HG03460 (cell line): ENCODE measurements around the gene ENOPH1.
A peak's percentile ranks its signal among the peaks of the same experiment; 100 is the strongest.
"Not testable (repeated sequence)": the region's sequence is repeated elsewhere in the genome, so short reads cannot be mapped to it uniquely, and the experiment has no call there.

Experiments
- ATAC-seq: cut with Tn5 transposase; IDR thresholded peaks from one replicate; pipeline ENCODE4 v1.9.1; 2021; ENCODE audit not compliant: unreplicated experiment

Gene ENOPH1

DNA sequence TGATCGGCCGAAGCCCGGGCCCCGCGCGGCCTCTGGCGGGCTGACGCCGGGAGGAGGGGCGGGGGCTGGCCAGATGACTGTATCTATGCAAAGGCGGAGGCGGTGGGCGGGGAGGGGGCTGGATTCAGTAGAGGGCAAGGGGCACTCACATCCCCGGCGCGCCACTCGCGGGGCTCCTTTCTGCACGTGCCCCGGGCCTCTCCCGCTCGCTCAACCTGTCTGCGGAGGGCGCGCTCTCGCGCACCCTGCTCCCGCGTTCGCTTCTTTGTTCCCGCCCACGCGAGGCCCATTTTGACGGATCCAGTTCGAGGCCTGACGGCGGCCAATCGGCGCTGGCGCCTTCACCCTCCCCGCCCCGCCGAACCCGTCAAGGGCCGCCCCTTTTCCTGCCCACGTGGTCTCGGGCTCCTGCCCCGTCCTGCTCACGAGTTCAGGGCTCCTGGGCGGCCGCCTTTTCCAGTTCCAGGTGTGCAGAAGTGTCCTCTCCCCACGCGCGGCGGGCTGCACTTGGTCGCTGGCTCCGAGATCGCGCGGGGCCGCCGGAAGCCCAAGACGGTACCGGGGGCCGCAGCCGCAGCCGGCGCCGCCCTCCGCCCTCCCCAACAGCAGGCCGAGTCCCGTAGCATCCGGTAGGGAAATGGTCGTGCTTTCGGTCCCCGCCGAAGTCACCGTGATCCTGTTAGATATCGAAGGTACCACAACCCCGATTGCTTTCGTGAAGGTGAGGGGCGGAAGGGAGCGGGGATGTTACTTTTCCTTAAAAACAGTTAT is at the start of gene ENOPH1, which contains the start of gene HNRNPDL:
TSS of gene ENOPH1 (plus strand) at position 398 of the 771 bp plus-strand sequence. CDS start at position 638, 240 bp downstream.
TSS of gene HNRNPDL (minus strand) at position 270 of the 771 bp plus-strand sequence. CDS start 772 bp downstream, outside the sequence.
- ATAC-seq, result peak; percentile 68

DNA sequence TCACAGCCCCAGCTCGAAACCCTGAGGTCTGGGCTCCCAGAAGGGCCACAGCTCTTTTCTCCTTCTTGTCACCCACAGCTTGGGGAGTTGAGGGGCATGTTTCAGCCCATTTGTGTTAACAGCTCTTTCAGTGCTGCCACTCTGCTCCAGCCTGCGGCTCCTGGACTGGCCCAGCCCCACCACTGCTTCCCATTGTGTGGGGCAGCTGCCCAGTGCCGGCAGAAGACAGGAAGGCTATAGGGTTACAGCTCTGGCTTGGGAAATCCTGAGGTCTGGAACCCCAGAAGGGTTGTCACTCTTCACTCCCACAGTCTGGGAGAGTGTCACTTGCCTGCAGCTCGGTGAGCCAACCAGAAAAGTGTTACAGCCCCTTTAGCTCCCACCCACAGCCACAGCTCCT is 49.6 kb upstream of the ENOPH1 start:
- no peak for ATAC-seq

DNA sequence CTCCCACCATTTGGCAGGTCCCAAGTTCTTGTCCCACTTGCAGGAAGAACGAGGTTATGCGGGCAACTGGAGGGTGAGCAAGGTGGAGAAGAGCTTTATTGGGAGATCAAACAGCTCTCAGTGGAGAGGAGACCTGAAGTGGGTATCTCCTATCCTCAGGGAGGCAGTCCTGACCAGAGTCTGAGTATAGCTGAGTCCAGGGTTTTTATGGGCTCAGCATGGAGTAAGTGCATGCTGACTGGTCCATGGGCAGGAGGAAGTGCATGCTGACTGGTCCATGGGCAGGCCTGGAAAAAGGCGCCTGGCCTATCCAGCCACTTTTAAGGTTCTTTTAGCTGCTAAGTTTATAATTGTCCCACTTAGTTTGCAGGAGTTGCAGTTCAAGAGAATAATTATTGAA is 49.2 kb upstream of the ENOPH1 start:
- ATAC-seq, result no peak

DNA sequence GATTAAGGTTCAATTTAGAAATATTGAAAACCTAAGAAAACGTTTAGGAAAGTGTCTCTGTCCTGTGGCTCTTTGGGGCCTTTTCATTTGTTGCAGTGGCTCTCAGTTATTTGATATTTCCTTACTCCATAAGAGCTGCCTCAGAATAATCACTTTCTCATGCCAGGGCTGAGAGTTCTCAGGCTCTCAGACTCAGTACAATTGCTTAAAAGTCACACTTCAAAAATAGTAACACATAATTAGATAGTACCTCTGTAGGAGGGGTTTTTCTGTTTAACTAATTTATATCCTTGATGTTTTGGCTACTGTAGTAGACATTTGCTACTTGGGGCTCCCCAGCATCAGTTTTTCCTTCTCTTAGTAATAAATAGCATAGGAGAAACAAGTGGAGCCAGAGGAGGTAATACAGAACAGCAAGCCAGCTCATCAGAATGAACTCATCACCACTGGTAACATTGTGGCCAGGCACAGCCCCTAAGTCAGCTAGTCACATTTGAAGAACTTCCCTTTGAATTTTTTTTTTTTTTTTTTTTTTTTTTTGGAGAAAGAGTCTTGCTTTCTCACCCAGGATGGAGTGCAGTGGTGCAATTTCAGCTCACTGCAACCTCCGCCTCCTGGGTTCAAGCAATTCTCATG is 48.6 kb upstream of the ENOPH1 start:
- no peak for ATAC-seq

DNA sequence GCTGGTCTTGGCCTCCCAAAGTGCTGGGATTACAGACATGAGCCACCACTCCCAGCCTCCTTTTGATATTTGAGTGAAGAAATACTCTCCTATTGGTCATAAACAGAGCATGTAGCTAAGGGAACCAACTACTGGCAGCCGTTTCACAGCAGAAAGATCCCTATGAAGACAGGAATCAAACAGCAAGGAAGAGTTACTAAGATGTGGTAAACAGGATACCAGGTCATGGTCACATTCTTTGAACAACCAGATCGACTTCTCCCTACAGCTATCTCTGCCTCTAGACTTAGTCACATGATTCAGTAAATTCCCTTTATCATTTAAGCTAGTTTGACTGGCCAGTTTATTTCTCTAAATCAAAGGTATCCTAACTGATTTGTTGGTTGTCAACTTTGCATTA is 47.6 kb upstream of the ENOPH1 start:
- no peak for ATAC-seq

DNA sequence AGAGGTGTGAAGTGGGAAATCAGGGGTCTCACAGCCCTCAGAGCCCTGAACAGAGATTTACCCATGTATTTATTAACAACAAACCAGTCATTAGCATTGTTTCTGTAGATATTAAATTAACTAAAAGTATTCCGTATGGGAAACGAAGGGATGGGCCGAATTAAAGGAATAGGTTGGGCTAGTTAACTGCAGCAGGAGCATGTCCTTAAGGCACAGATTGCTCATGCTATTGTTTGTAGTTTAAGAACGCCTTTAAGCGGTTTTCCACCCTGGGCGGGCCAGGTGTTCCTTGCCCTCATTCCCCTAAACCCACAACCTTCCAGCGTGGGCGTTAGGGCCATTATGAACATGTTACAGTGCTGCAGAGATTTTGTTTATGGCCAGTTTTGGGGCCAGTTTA is 44.1 kb upstream of the ENOPH1 start:
- ATAC-seq, result not testable (repeated sequence)

DNA sequence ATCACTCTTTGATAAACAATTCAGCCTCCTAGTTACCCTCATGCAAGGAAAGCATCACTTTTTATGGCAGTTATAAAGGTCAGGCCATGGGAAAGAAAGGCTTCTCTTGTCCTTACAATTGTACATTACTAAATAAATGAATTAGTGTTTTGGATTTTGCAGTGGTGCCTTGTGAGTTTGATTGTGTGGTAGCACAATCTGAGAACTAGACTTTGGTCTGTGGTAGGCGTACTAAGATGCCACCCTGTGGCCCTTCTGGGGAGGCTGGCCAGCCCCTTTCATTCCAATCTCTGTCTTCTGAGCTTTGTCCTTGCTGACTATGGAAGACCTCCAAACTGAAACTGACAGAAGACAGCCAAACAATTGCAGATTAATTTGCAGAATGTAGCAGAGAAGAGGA is 42.0 kb upstream of the ENOPH1 start:
- ATAC-seq, result no peak

DNA sequence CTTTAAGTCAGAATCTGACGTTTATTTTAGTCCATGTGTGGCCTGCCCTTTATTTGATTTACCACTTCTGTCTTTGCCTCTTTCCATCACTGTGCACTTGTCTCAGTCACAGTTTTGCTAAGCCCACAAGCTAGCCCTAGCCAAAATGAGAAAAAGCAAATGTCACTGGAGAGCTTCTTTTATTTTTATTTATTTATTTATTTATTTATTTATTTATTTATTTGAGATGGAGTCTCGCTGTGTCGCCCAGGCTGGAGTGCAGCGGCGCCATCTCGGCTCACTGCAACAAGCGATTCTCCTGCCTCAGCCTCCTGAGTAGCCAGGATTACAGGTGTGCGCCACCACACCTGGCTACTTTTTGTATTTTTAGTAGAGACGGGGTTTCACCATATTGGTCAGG is 40.3 kb upstream of the ENOPH1 start:
- not testable (repeated sequence) for ATAC-seq

DNA sequence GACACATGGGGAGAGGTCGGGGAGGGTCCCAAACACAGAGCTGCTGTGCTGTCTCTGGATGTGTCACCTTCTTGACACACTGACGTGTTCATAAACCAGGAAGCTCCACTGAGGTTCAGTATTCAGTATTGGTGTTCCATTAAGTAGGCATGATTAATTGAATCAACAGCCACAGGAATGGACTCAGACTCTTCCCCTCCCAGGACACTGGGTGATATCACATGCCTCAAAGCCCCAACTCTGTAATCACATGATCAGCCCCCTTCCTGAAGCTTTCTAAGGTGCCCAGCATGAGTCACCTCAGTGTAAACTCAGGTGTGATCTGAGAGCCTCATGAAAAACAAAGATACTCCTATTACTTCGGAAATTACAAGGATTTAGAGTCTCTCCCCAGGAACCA is 35.5 kb upstream of the ENOPH1 start:
- ATAC-seq, result no peak

DNA sequence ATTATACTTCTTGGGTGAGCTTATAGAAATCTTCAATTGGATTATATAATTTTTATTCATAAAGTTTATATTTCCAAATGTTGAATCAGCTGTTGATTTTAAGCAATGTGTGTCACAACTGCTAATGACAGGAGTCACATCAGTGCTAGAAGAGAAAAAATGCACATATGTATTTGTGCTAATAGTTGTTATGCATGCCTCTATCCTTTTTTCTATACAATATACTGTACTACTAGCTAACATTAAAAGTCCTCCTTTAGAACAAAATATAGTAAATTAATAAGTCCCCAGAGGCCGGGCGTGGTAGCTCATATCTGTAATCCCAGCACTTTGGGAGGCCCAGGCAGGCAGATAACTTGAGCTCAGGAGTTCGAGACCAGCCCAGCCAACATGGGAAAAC is 32.9 kb upstream of the ENOPH1 start:
- no peak for ATAC-seq

DNA sequence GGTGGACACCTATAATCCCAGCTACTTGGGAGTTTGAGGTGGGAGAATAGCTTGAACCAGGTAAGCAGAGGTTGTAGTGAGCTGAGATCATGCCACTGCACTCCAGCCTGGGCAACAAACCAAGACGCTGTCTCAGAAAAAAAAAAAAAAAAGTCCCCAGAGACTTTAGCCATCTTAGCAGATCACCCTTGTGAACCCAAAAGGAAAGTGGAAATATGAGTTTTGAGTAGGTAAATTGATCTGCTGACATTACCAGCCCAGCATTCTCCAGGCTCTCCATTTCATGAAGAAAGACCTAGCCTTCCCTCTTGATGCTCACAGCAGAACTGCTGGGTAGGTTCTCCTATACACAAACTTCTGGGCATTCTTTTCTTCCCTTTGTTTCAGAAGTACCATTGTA is 32.1 kb upstream of the ENOPH1 start:
- no peak for ATAC-seq

DNA sequence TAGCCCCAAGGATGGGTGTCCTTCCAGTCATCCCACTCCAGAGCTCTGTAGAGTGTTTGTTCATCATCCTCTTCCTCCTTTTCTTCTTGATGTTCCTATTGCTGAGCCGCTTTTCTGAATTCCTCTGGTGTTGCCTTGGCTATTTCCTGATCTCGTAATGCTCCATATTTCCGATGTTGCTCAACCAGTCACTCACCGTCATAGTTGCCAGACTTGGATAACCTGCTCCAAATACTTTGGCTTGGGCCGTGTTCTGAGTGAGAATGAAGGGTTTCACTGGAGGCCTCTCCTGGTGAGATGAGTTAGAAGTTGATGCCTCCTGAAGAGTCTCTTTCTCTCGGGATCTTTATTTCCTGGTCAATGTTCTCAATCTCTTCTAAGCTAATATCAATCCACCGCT is 28.8 kb upstream of the ENOPH1 start:
- ATAC-seq, result no peak

DNA sequence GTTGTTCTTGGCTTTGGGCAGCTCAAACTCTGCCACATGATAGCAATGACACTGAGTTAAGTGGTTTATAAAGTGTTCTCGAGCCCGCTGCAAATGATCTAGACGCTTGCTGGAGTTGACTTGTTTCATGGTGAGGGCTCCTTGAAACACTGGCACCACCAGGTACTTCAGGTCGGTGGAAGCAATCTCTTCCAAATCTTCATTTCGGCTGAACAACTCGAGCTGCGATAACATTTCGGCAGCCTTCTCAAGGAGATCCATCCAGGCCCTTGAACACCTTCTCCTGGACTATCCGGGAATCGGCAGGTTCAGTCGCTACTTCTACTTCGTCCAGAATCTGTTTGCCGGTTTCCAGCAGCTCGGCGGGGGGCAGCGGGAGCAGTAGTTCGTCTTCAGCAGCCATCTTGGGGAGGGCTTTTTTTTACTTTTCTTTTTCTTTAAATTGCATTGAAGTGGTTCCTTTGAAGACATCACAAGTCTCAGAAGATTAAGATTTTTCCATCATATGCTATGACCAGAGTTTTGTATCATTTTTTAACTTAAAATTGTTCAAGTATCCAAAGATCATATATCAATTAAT is 28.1 kb upstream of the ENOPH1 start:
- no peak for ATAC-seq

DNA sequence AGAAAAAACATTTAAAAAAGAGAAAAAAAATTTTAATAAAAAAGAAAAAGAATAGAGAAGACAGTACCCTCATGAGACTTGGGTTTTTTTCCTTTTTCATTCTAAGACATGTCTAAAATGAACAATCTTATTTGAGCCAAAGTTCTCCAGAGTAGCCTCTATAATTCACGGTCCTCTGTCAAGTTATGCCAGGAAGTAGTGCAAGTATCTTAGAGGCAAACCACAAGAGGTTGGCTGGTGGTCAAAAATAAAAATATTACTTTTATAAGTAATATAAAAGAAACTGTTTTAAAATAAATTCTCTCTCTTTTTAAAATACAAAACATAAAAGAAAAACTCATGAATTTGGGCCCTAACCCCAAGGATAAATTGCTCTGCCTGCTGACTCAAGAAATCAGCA is 26.7 kb upstream of the ENOPH1 start:
- ATAC-seq, result no peak

DNA sequence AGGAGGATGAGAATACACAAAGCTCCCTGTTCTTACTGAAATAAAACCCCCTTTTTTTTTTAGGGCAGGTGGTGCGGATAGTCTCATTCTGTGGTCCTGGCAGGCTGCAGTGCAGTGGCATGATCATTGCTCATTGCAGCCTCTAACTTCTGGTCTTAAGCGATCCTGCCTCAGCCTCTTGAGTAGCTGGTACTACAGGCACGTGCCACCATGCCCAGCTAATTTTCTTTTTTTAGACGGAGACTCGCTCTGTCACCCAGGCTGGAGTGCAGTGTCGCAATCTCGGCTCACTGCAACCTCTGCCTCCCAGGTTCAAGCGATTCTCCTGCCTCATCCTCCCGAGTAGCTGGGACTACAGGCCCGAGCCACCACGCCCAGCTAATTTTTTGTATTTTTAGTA is 15.3 kb upstream of the ENOPH1 start:
- not testable (repeated sequence) for ATAC-seq

DNA sequence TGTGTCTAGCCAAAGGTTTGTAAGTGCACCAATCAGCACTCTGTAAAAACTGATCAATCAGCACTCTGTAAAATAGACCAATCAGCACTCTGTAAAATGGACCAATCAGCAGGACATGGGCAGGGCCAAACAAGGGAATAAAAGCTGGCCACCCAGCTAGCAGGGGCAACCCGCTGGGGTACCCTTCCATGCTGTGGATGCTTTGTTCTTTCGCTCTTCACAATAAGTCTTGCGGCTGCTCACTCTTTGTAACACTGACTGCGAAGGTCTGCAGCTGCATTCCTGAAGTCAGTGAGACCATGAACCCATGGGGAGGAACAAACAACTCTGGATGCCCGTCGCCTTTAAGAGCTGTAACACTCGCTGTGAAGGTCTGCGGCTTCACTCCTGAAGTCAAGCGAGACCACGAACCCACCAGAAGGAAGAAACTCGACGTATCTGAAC is 14.4 kb upstream of the ENOPH1 start:
- no peak for ATAC-seq

DNA sequence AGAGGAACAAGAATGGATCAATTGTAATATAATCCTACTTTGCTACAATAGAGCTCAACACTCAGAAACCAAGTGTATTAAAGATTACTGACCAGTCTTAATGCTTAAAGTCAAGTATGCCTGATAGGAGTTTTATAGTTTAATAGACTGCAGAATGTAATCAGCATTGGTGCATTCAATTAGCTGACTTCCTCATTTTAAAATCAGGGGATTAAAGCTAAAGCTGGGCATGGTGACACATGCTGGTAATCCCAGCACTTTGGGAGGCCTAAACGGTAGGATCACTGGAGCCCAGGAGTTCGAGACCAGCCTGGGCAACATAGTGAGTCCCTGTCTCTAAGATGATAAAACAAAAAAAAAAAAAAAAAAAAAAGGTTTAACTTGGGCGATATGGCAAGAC is 10.9 kb upstream of the ENOPH1 start:
- ATAC-seq, result no peak

DNA sequence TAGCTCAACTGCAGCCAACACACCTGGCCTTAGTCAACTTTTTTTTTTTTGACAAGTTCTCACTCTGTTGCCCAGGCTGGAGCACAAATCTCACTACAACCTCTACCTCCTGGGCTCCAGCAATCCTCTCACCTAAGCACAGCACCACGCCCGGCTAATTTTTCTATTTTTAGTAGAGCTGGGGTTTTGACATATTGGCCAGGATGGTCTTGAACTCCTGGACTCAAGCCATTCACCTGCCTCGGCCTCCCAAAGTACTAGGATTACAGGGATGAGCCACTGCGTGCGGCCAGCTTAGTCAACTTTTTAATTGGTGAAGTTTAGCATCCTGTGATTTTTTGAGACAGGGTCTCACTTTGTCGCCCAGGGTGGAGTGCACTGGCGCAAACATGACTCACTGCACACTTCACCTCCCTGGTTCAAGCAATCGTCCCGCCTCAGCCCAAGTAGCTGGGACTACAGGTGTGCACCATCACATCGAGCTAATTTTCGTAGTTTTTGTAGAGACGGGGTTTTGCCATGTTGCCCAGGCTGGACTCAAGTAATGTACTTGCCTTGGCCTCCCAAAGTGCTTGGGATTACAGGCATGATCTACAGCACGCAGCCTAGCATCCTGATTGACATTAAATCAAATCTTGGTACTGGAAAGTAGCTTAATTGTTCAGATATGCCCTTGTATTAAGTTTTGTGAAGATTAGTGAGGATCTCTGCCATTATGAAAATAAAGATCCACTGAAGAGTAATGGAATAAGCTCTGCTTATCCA is 8.4 kb upstream of the ENOPH1 start:
- no peak for ATAC-seq

DNA sequence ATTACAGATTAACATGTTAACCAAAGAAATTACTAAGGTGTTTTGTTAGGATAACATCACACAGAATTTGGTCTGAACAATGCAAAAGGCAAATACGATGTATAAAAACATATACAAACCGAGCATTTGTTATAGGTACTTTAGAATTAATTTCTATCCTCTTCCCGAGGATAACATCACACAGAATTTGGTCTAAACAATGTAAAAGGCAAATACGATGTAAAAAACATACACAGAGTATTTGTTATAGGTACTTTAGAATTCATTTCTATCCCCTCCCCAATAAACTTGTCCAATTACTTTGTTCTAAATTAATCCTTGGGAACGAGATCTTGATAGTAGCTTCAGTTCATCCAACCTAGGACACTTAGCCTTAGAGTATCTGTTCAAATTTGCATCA is 7.8 kb upstream of the ENOPH1 start:
- ATAC-seq, result no peak

DNA sequence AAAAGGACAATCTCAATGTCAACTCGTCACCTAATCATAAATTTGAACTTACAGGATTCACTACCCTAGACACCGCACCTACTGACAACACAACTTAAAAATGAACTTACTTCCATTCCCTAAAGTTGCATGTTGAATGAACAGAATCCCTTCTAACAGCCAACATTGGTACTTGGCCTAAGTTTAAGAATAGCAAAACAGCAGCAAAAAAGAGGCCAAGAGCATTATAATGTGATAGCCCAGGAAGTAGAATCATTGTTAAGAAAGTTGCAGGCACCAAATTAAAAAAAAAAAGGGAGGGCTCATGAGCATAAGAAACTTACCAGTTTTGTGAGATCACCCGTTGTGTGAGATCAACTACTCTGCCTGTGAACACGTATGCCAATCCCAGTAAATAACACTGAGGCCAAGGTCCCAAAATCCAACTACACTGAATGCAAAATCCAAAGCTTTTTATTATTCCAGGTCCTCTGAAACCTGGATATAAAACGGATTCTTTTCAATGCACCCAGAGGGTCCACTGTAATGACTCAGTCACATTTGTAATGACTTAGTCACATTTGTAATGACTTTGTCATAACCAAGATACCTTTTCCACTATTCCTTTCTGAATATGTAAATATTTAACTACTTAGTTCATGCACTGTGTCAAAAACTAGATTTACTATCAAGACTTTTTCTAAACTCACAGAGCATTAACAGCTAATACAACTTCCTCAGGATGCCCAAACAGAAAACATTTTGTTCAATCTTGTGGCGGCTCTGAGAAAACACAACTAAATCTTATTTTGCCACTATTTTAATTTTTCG is 6.9 kb upstream of the ENOPH1 start:
- no peak for ATAC-seq

DNA sequence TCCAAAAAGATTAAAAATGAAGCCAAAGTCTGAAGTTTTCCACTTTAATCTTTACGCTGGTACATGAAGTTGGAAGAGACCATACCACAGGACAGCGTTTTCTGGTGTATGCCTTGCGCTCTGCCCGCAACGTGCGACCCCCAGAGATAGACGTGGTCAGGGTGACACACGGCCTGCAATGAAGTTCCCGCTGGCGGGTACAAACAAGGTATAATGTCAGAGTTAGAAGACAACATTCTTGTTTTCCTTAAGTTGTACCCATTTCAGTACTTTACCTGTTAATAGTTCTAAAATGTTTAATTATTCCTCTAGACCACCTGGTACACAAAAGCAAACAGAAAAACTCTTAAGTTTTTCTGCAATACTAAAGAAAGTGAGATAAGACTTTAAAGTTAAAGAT is 4.9 kb upstream of the ENOPH1 start:
- ATAC-seq, result no peak
